Breast epithelium (tissue), 3 donors: Measurements from ENCODE around the gene PEAK1.

ENCODE experiments used
- CTCF ChIP-seq, 3 donors: fragments of 450-650 bp; IDR thresholded peaks; one replicate each; pipeline ENCODE4 v1.5.1; 2016 to 2017; ENCODE audit warnings: antibody characterized with exemption in 3 of 3, mild to moderate bottlenecking in 3 of 3, moderate library complexity in 3 of 3
- POLR2A ChIP-seq: fragments of 450-650 bp; IDR thresholded peaks from one replicate; pipeline ENCODE4 v1.6.1; 2016; ENCODE audit warnings: antibody characterized with exemption, mild to moderate bottlenecking, moderate library complexity
- POLR2AphosphoS5 ChIP-seq, 3 donors: sonication (generic); formaldehyde crosslinking; IDR thresholded peaks; one replicate each; pipeline ENCODE4 v1.6.1; 2017; ENCODE audit warnings: antibody characterized with exemption in 3 of 3

- TF ChIP-seq POLR2A, result no peak
- TF ChIP-seq CTCF (IDR thresholded peaks at IDR 0.05), result no peak
- TF ChIP-seq POLR2AphosphoS5 (IDR thresholded peaks at IDR 0.05), result no peak
Observed at GRCh38 chr15:77225646-77226045, 194.3 kb downstream of the PEAK1 start.
